Measurements from ENCODE around the gene CYREN.

The CYREN gene

DNA sequence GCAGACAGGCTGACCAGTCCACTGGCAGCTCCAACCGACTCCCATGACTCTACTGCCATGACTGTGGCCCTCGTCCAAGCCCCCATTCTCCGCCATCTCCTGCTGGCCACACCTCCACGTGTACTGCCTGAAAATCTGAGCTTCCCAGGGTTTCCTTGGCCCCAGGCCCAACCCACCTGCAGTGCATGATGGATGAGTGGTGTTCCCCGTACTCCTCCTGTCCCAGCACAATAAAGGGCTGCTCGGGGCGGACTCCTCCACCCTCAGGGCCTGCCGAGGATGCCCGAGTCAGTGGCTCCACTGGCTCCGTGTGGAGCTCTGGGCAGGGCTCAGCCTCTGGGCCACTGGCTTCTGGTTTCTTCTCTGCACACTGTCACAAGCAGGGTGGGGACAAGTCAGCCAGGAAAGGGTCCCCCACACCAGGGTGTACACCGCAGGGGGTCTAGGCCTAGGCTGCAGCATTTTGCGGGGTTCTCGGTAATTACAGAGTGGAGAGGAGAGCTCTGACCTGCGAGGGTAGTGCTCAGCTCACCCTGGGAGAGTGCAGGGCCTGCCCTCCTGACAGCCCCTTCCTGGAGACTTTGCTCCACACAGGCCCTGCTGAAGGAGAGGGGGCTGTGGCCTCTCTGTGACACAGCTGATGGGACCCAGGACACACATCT, 25.6 kb upstream of the CYREN start:
- DNase-seq = no peak

GRCh38 chr7:135195156-135195555, 24.6 kb upstream of the CYREN start:
- DNase-seq = no peak

DNA sequence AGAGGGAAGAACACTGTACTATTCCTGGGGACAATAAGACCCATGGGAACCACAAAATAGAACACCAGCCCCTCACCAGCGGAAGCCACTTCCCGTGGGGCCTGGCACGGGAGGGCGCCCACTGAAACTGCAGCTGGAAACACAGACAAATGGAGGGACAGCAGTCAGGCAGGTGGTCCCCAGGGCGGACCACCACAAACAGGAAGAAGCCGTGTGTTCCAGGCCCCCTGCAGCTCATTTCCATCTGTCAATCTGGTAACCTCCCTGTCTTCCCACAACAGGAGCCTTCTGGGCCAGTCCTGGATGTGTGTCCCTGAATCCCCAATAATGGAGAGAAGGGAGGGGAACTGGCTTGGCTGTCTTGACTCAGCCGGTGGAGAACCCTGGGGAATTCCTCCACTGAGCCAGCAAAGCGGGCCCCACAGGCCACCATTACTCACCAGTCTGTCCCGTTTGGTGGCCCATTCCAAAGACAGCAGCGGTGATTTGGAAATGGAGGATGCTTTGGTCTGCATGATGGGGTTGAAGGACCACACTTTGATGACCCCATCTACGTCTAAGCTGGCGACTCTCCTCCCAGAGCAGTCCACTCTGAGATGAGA, 24.1 kb upstream of the CYREN start:
- DNase-seq = no peak

- no peak for DNase-seq
Measured at GRCh38 chr7:135193615-135194081, 23.1 kb upstream of the CYREN start.

DNA sequence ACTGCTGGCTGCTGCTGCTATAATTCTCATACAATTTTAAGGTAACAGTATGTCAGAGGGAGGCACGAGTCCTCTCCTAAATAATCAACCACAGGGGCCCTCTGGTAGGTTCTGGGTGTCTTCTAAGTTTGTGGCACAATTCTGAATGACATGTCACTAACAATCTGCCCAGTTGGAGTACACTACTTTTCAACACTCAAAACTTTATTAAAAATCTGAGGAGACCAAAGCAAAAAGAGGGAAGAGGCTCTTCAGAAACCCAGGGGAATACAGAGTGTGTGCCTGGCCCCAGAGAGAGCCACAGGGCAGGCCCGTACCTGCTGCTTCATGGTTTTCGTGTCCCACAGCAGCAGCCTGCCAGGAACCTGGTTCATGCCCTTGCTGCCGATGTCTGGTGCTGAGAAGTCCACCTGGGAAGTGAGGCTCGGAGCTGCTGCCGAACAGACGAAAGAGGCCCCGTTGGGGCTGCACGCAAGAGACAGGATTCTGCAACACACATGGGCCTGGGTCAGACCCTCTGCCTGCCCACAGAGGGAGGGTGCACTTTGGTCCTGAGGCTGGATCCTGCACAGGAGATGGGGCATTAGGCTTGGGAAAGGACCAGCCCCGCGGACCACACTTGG, 22.5 kb upstream of the CYREN start:
- no peak for DNase-seq

GRCh38 chr7:135190703-135191102, 20.2 kb upstream of the CYREN start:
- no peak for DNase-seq

DNA sequence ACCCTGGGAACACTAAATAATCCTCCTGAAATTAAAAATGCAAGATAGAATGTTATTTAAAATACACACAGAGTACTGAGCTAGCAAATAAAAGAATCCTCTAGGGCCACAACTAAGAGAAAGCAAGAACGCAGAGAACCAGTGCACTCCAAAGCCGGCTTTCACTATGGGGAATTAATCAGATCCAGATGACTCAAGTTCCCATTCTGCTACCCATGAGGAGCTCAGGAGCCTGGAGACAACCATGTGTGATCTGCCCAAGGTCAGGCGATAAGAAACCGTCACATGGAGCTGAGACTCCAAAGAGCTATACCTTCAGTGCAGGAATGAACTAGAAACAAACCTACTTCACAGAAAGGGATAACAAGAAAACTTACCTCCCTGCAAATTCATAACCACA, 19.5 kb upstream of the CYREN start:
- no peak for DNase-seq

DNA sequence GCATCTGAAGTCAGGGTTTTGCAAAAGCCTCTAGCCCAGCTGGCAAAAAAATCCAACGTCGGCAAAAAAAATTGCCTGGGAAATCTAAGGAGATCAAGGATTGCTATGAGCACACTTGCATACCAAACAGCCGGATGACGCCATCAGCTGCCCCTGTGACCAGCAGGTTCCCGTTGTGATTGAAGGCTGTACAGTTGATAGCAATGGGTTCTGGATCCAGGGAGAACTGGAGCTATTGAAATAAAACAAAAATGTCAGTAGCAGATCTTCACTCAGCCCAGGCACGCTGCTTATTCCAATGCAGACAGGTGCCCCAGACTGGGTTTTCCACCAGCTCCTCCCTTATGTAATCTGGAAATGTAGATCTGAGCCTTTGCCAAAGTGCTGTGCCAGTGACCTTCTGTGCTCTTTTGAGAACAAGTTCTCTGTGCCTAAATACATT, 18.7 kb upstream of the CYREN start:
- DNase-seq = no peak

GRCh38 chr7:135188298-135188984, 17.9 kb upstream of the CYREN start:
- no peak for DNase-seq

GRCh38 chr7:135186841-135187253, 16.3 kb upstream of the CYREN start:
- DNase-seq = no peak

GRCh38 chr7:135186261-135186540, 15.7 kb upstream of the CYREN start:
- DNase-seq = no peak

- no peak for DNase-seq
Measured at GRCh38 chr7:135185471-135186260, 15.2 kb upstream of the CYREN start.

DNA sequence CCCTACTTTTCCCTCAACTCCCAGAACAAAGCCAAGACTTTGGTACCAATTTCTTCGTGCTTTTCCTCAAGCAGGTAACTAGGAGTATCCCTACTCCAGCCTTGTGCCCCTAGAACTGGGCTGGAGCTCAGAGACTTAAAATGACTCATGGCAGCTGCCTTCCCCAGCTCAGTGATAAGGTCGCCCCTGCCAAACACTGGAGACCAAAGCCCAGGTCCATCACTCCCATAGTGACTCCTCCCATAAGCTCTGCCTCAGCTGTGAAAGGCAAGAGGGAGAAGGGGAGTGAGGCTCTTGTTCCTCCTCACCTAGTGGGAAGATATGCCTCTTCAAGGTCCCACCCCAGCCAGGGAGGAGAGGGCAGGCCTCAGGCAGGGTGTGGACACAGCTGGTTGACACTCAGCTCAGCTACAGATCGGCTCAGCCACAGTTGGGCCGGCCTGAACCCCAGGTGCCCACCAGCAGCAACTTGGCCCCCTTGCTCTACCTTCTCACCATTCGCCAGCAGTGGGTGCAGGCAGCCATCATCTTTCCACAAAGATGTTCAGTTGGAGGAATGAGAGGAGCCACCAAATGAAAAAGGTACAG, 13.8 kb upstream of the CYREN start:
- no peak for DNase-seq

- no peak for DNase-seq
Measured at GRCh38 chr7:135183478-135183877, 13.0 kb upstream of the CYREN start.

- DNase-seq = no peak
Measured at GRCh38 chr7:135181929-135182678, 11.6 kb upstream of the CYREN start.

DNA sequence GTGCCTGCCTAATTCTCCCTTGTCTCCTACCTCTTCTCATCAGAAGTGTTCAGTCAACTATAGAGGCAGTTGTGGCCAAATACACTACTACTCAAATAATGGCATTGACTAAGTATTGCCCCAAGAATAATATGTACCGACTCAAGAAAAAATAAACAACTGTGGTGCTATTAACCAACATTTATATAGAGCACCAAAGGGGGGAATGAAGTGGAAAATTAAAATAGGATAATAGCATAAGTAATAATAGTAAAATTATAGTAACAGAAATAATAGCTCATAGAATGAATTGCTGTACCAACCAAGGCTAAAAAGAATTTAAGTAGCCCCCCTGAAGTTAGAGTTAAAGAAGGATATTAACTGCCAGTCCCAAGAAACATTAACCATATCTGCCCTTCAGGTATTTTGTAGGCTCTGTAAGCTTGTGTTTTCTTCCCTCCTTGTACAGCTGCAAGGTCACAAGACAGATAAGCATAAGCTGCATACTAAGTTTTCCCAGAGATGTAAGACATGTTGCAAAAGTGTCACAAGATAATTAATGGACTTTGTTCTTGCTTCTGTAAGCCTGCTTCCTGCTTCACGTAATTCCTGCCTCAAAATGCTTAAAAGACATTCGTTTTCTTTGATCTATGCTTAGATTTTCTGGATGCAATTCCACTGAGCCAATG, 10.9 kb upstream of the CYREN start:
- no peak for DNase-seq

DNA sequence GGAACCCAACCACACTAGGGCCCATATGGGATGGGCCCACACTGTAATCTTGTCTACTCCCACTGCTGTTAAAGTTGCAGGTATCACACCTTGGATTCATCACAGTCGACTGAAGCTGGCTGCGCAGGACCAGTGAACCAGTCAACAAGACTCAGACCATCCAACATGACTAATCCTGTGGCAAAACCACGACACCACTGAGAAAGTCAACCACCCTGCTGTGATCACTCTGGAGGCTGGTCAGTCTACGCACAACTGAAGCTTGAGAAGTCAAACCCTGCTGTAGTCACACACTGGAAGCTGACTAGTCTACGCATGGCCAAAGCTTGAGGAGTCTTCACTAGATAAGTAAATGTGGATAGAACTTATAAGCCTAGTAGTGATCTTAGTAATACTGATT, 9.6 kb upstream of the CYREN start:
- DNase-seq = no peak

DNA sequence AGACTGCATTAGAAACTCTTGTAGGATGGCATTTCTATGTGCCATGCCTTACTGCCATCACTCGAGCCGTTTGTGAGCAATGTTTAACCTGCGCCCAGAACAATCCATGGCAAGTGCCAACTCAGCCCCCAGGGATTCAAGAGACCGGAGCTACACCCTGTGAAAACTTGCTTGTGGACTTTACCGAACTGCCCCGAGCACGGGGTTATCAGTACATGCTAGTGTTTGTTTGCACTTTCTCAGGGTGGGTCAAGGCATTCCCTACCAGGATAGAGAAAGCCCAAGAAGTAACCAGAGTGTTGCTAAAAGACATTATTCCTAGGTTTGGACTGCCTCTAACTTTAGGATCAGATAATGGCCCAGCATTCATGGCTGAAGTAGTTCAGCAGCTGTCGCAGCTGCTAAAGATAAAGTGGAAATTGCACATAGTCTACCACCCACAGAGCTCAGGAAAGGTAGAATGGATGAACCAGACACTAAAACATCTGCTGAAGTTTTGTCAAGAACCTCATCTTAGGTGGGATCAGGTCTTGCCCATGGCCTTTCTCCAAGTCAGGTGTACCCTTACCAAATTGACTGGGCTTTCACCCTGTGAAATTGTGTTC, 8.9 kb upstream of the CYREN start:
- DNase-seq = no peak

GRCh38 chr7:135178364-135178763, 7.9 kb upstream of the CYREN start:
- no peak for DNase-seq

DNA sequence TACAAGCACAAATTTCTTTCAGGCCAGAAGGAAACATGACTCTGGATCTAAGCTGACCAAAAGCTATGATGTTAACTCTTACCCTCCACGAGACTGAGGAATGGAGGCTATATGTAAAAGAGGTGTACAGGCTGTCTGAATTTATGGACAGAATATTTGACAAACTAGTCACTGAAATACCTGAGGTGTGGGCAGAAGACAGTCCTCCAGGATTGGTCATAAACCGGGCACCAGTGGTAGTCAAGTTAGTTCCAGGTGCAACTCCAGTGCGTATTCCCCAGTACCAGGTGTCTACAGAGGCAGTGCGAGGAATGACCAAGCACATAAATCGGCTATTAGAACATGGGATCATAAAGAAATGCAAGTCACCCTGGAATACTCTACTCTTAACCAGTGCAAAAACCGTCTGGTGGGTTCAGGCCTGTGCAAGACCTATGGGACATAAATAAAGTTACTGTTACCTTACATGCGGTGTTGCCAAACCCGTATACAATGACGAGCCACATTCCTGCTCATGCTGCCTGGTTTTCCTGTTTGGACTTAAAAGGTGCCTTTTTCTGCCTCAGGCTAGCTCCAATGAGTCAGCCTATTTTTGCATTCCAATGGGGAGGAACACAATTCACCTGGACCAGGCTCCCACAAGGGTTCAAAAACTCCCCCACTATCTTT, 6.7 kb upstream of the CYREN start:
- DNase-seq = no peak
